ENCODE measurements around the gene MICALL2.

The MICALL2 gene

DNA sequence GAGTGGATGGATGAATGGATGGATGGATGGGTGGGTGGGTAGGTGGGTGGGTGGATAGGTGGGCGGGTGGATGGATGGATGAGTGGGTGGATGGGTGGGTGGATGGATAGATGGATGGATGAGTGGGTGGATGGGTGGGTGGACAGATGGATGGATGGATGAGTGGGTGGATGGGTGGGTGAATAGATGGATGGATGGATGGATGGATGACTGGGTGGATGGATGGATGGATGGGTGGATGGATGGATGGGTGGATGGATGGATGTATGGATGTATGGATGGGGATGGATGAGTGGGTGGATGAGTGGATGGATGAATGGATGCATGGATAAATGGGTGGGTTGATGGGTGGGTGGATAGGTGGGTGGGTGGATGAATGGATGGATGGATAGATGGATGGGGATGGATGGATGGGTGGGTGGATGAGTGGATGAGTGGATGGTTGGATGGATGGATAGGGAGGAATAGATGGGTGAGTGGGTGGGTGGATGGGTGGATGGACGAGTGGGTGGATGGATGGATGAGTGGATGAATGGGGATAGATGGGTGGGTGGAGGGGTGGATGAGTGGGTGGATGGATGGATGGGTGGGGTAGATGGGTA is 43.8 kb downstream of the MICALL2 start:
- Histone ChIP-seq H3K9me2 (replicated peaks; ENCODE audit: insufficient read depth, low read length) (no peaks in the 10 kb centered on the region), H2AFZ (ENCODE audit: low read depth, low read length, severe bottlenecking) (no peak overlapping the region)

DNA sequence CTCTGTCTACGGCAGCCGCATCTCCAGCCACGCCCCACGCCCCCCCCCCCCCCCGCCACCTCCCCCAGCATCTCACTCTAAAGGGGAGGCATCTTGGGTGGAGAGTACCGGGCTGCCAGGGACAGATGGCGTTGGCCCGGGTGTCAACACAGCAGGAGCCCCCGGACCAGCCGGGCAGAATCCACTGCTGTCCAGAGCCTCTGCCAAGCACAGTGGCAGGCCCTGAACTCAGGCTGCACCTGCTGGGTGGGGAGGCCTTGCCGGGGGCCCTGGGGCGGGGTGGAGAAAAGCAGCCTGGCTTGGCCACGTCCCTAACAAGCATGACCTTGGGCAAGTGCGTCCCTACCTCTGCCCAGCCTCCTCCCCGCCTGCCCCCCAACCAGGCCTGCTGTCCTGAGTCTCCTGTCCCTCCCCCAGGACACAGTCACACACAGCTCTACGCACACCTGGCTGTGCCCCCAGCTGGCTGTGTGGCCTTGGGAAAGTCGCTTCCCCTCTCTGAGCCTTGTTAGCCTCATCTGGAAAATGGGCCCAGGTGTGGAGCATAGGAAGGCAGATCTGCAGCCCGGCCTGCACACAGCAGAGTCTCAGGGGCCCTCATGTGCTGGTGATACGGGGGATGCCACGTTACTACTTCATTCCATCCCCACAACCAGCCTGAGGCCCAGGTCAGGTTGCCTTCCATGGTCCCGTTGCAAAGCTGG is 45.2 kb downstream of the MICALL2 start:
- H3K9me3 ChIP-seq (ENCODE audit: insufficient read depth, low read length): no peaks in the 10 kb centered on the region
- H3K36me3 ChIP-seq (ENCODE audit: low read length): no peaks in the 10 kb centered on the region
- H4K20me1 ChIP-seq (ENCODE audit: low read depth, low read length): no peaks in the 10 kb centered on the region
- no peaks in the 10 kb centered on the region for H3K79me2 ChIP-seq (ENCODE audit: insufficient read depth, low read length)
- H3K4me2 ChIP-seq (ENCODE audit: low read depth, low read length, poor library complexity, severe bottlenecking): no peak overlapping the region
- H2AFZ ChIP-seq (ENCODE audit: low read depth, low read length, severe bottlenecking): no peak overlapping the region
- no peak for TF ChIP-seq EZH2phosphoT487 (conservative IDR thresholded peaks at IDR 0.05; ENCODE audit: low read length)
- TF ChIP-seq, protein P1, sequence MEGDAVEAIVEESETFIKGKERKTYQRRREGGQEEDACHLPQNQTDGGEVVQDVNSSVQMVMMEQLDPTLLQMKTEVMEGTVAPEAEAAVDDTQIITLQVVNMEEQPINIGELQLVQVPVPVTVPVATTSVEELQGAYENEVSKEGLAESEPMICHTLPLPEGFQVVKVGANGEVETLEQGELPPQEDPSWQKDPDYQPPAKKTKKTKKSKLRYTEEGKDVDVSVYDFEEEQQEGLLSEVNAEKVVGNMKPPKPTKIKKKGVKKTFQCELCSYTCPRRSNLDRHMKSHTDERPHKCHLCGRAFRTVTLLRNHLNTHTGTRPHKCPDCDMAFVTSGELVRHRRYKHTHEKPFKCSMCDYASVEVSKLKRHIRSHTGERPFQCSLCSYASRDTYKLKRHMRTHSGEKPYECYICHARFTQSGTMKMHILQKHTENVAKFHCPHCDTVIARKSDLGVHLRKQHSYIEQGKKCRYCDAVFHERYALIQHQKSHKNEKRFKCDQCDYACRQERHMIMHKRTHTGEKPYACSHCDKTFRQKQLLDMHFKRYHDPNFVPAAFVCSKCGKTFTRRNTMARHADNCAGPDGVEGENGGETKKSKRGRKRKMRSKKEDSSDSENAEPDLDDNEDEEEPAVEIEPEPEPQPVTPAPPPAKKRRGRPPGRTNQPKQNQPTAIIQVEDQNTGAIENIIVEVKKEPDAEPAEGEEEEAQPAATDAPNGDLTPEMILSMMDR (IDR thresholded peaks at IDR 0.05; ENCODE audit: insufficient read depth, low read length, poor library complexity, severe bottlenecking): no peak
- no peak overlapping the region for H3K4me3 ChIP-seq (ENCODE audit: insufficient read depth, low read length, poor library complexity, severe bottlenecking)
- H3K9ac ChIP-seq (ENCODE audit: low read length): no peak overlapping the region
- no peak overlapping the region for H3K27ac ChIP-seq (ENCODE audit: low read depth, low read length)
- no peaks in the 10 kb centered on the region for H3K27me3 ChIP-seq (ENCODE audit: low read length)
- H3F3A ChIP-seq (ENCODE audit: insufficient read depth): no peaks in the 10 kb centered on the region
- H3K9me2 ChIP-seq (replicated peaks; ENCODE audit: insufficient read depth, low read length): no peaks in the 10 kb centered on the region

More for the DNA sequence above, 43.8 kb downstream of the MICALL2 start:
- Histone ChIP-seq H3K4me3 (ENCODE audit: insufficient read depth, low read length, poor library complexity, severe bottlenecking) (no peak overlapping the region), H3K4me2 (ENCODE audit: low read depth, low read length, poor library complexity, severe bottlenecking) (no peak overlapping the region), H3K27ac (ENCODE audit: low read depth, low read length) (no peak overlapping the region), H4K20me1 (ENCODE audit: low read depth, low read length) (no peaks in the 10 kb centered on the region), H3F3A (ENCODE audit: insufficient read depth) (no peaks in the 10 kb centered on the region), H3K9ac (ENCODE audit: low read length) (no peak overlapping the region), H3K9me3 (ENCODE audit: insufficient read depth, low read length) (no peaks in the 10 kb centered on the region), H3K36me3 (ENCODE audit: low read length) (no peaks in the 10 kb centered on the region), H3K79me2 (ENCODE audit: insufficient read depth, low read length) (no peaks in the 10 kb centered on the region), H3K27me3 (ENCODE audit: low read length) (no peaks in the 10 kb centered on the region)
- no peak for TF ChIP-seq EZH2phosphoT487 (conservative IDR thresholded peaks at IDR 0.05; ENCODE audit: low read length)
- TF ChIP-seq, protein P1 (IDR thresholded peaks at IDR 0.05; ENCODE audit: insufficient read depth, low read length, poor library complexity, severe bottlenecking): no peak

DNA sequence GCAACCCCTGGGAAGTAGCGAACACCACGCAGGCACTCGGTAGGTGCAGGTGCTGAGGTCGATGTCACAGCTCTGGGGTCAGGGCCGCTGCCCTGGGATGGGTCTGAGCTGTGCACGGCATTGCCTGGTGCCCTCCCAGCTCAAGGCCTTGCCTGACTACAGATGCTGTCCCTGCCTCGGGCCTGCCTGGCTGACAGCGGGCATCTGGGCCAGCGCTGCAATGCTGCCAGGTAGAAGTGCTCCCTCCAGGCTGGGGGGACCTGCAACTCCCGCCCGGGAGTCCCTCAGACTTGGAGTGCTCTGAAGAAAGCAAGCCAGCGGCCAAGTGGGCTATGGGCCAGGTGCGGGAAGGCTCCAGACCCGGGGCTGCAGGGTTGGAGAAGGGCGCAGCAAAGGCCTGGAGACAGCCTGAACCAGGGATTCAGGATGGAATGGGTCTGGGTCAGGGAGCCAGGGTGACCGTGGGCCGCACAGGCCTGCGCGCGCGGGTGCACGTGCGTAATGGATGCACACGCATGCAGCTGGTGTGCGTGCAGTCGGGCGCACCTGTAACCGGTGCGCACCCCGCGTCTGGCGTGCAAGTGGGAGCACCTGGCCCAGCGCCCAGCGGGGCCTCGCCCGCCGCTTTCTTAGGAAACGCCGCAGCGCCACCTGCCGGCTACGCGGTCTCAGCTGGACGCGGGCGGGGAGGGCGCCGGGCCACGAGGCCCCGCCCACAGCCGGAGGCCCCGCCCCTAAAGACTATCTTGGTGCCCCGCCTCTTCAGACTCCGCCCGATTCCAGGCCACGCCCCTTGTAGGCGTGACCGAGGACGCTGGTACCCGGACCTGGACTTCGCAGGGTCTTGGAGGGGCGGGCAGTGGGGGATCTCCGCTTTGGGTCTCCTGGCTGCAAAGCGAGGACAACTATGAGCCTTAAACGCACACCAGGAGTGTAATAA is 46.7 kb downstream of the MICALL2 start:
- Histone ChIP-seq H3K27me3 (ENCODE audit: low read length) (no peaks in the 10 kb centered on the region), H3K36me3 (ENCODE audit: low read length) (no peaks in the 10 kb centered on the region), H3K79me2 (ENCODE audit: insufficient read depth, low read length) (no peaks in the 10 kb centered on the region), H4K20me1 (ENCODE audit: low read depth, low read length) (no peaks in the 10 kb centered on the region), H3K4me3 (ENCODE audit: insufficient read depth, low read length, poor library complexity, severe bottlenecking) (no peak overlapping the region), H3K9me2 (replicated peaks; ENCODE audit: insufficient read depth, low read length) (no peaks in the 10 kb centered on the region), H3K4me2 (ENCODE audit: low read depth, low read length, poor library complexity, severe bottlenecking) (peak overlapping the region; percentile 7), H3K9ac (ENCODE audit: low read length) (no peak overlapping the region), H3K27ac (ENCODE audit: low read depth, low read length) (no peak overlapping the region), H3K9me3 (ENCODE audit: insufficient read depth, low read length) (no peaks in the 10 kb centered on the region), H3F3A (ENCODE audit: insufficient read depth) (no peaks in the 10 kb centered on the region), H2AFZ (ENCODE audit: low read depth, low read length, severe bottlenecking) (no peak overlapping the region)
- TF ChIP-seq EZH2phosphoT487 (conservative IDR thresholded peaks at IDR 0.05; ENCODE audit: low read length): no peak
- TF ChIP-seq, protein P1 (IDR thresholded peaks at IDR 0.05; ENCODE audit: insufficient read depth, low read length, poor library complexity, severe bottlenecking): peak; percentile 87
